ENCODE data around the gene TSHZ1.
"Not testable (repeated sequence)": the region's sequence is repeated elsewhere in the genome, so short reads cannot be mapped to it uniquely, and the experiment has no call there.

The TSHZ1 gene

GRCh38 chr18:75319905-75320304, 109.3 kb downstream of the TSHZ1 start:
- DNase-seq, result no peak

- no peak for DNase-seq
These were observed 109.9 kb downstream of the TSHZ1 start for GRCh38 chr18:75320506-75320905.

DNA sequence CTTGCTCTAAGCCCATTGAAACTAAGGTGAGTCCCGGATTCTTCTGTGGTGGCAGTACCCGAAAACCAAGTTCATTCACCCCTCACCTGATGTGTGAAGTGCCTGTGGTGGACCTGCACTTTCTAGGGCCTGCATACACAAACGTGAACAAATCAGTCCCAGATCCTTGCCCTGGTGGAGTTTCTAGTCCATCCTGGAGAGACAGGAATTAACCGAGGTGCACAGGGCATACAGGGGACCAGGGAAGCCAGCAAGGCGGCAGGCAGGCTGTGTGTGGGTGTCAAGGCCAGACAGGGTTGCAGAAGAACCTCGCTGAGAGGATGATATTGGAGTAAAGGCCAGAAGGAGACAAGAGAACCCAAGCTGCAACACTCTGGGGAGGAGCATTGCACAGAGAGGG, 110.8 kb downstream of the TSHZ1 start:
- DNase-seq, result no peak

DNA sequence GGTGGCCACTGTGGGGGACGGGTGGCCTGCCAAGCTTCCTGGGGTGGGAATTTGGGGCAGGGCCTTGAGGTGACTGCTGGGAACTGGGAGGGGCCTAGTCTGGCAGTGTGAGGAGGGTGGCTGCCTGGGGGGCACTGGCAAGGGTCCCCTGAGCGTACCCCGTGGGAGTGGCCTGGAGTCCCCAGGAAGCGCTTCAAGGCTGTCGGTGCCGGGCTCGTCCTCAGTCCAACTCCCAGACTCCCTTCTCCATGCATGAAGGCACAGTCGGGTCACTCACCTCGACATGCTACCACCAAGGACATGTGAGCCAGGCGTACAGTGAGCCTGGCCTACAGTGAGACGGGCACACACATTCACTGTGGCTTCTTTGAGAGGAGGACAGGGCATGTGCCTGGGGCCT, 111.6 kb downstream of the TSHZ1 start:
- DNase-seq, result no peak

- no peak for DNase-seq
These were observed 113.4 kb downstream of the TSHZ1 start for GRCh38 chr18:75323821-75324585.

- DNase-seq, result no peak
These were observed 114.2 kb downstream of the TSHZ1 start for GRCh38 chr18:75324686-75325257.

DNA sequence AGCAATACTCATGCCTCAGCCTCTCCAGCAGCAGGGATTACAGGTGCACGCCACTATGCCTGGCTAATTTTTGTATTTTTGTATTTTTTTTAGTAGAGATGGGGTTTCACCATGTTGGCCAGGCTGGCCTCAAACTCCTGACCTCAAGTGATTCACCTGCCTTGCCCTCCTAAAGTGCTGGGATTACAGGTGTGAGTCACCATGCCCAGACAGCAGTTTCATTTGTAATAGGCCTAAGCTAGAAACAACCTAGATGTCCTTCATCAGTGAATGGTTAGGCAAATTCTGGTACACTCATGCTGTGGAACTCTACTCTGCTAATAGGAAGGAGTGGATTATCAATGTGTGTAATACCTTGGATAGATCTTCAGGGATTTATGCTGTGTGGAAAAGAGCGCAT, 119.2 kb downstream of the TSHZ1 start:
- not testable (repeated sequence) for DNase-seq

- DNase-seq, result no peak
These were observed 119.7 kb downstream of the TSHZ1 start for GRCh38 chr18:75330308-75330707.

DNA sequence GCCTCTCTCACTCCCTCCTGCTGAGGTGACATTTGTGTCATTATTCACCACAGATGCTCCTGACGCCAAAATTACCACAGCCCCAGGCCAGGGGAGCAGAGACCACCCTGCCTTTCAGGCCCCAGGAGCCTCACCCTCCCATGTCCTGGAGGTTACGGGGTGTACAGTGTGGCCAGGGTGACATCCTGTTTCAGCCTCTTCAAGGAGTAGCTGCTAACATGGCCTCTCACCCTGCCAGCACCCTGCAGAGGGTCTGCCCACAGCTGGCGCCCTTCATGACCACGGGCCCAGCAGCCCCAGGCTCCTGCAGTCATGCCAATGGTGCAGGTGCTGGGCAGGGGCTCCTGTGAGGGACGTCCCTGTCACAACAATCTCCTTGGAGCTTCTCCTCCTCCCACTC, 124.3 kb downstream of the TSHZ1 start:
- DNase-seq, result no peak

DNA sequence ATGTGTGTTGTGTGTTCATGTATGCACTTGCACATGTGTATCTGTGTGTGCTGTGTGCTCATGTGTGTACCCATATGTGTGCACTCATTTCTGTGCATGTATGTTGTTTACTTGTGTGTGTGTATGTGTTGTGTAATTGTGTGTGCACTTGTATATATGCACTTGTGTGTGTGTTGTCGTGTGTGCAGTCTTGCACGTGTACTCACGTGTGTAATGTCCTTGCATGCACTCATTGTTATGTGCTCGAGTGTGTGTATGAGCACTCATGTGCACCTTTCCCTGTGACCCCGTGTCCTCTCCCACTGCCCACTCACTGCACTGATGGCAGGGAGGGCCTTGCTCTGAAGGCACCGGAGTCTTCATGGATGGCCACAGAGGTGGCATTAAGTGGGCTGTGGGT, 124.9 kb downstream of the TSHZ1 start:
- no peak for DNase-seq

DNA sequence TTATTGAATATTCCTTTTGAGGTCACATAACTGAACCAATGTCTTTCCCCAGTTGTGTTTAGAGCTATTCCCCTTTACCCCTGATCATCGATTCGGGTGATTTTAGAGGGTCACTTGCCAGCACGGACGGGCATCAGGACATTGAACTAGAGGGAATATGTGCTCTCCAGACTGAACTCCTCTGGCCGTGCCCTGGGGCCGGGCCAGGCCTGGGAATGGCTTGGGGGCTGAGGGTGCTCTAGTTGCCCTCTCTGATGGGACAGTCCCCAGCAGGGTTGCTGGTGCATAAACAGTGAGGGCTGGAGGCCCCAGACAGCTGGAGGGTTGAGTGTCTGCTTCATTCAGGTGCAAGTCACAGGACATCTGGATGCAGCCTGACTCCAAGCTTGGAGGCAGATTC, 126.2 kb downstream of the TSHZ1 start:
- no peak for DNase-seq

DNA sequence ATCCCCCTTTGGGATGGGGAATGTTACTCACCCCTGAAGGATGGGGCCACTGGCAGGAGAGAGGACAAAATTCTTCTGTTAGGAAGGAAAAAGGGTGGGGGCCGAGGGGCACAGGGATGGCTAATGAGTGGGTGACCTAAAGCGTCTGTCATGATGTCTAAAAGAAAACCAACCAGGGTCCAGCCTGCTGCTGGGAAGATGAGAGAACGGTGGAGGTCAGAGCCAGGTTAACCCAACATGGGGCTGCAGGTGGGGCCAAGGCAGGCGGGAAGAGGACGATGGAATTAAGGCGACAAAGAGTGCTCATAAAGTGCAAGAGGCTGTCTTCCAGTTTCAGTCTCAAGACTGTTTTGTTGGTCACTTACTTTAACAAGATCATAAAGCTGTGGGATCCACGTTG, 126.8 kb downstream of the TSHZ1 start:
- no peak for DNase-seq

DNA sequence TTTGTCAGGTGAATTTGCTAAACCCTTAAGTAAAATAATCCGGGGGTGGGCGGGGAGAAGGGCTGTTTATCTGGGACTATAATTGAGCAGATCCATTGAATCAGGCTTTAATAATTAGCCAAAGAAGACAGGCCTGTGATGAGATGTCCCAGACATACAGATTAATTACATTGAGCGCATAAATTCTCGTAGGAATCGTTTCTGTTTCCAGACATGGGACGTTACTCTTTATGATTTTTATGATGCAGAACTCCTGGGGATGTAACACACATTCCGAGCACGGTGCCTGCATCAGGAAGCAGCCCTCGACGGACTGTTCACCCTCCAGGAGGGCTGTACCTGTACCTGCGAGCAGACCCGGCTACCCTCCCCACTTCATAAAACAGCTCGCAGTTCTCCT, 128.0 kb downstream of the TSHZ1 start:
- no peak for DNase-seq
